Measurements from ENCODE around the gene FMNL2. TPM values are rescaled to one million over a fixed set of nuclear protein-coding genes. Genes with fewer than 3 reads are reported as not detected.

FMNL2 gene
- polyA plus RNA-seq, 3 donors: 0.28 to 3.2 (median 0.71) TPM

DNA sequence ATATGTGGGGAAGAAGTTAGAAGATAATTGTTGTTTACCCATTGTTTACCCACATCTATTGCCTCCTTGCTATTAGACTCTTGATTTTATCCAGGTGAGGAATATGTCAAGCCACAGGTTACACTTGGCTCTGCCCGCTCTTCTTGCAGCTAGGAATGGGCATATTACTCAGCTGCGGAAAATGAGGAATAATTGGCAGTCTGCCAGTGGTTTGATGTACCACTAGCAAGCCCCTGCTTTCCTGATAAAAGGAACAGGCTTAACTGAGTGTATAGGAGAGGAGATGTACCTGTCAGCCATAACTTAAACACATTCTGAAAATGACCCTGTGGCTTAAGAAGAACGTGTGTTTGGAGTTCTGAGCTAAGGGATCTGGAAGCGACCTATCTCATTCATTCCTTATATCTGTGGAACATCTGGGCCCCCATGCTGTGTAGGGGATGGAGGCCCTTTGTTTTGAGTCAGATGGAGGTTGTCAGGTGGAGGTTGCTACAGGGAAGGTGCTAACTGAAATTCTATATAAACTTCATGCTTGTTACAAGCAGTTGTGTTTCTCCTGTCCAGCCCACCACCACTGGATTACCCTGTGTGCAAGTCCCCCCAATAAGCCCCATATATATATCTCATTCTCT is 4.6 kb upstream of the FMNL2 start:
- H3K27me3 ChIP-seq (ENCODE audit: control insufficient read depth in 2 of 2, insufficient read depth in 2 of 2, low read length in 2 of 2): peaks cover 5 to 12% of the 10 kb centered on the region in 2 donors
- TF ChIP-seq, protein P1, sequence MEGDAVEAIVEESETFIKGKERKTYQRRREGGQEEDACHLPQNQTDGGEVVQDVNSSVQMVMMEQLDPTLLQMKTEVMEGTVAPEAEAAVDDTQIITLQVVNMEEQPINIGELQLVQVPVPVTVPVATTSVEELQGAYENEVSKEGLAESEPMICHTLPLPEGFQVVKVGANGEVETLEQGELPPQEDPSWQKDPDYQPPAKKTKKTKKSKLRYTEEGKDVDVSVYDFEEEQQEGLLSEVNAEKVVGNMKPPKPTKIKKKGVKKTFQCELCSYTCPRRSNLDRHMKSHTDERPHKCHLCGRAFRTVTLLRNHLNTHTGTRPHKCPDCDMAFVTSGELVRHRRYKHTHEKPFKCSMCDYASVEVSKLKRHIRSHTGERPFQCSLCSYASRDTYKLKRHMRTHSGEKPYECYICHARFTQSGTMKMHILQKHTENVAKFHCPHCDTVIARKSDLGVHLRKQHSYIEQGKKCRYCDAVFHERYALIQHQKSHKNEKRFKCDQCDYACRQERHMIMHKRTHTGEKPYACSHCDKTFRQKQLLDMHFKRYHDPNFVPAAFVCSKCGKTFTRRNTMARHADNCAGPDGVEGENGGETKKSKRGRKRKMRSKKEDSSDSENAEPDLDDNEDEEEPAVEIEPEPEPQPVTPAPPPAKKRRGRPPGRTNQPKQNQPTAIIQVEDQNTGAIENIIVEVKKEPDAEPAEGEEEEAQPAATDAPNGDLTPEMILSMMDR (IDR thresholded peaks at IDR 0.05): no peak
- H3K79me2 ChIP-seq (ENCODE audit: insufficient read depth, low read length): no peaks in the 10 kb centered on the region
- Mint-ChIP-seq H3K27me3 (ENCODE audit: low read depth in 3 of 3) (peaks cover 10 to 20% (median 10%) of the 10 kb centered on the region in 3 donors), H3K27ac (no peak overlapping the region), H3K4me3 (no peak overlapping the region), H3K4me1 (peaks cover 8% of the 10 kb centered on the region), H3K9me3 (peaks cover 0 to 2% (median 0%) of the 10 kb centered on the region in 7 donors), H3K36me3 (no peaks in the 10 kb centered on the region)
- no peak overlapping the region for H2AFZ ChIP-seq (ENCODE audit: insufficient read depth, low read depth, low read length, poor library complexity, severe bottlenecking)
- no peak overlapping the region for H3K4me3 ChIP-seq (replicated peaks in 1 of 3; ENCODE audit: low read depth in 2 of 3, low read length in 3 of 3)
- H3K27ac ChIP-seq (ENCODE audit: low read depth in 1 of 2, low read length in 2 of 2): no peak overlapping the region
- peaks cover 3 to 6% of the 10 kb centered on the region in 2 donors for H3K4me1 ChIP-seq (ENCODE audit: control insufficient read depth in 1 of 2, insufficient read depth in 2 of 2, low read length in 2 of 2)
- H3K4me2 ChIP-seq (replicated peaks; ENCODE audit: extremely low read depth, low read length, poor library complexity, severe bottlenecking): no peak overlapping the region
- no peak for DNase-seq
- WGBS (ENCODE audit: insufficient coverage): 93% methylated on average over 2 of the region's 4 CpGs
- no peaks in the 10 kb centered on the region for H3K9me3 ChIP-seq (replicated peaks in 1 of 2; ENCODE audit: control insufficient read depth in 1 of 2, insufficient read depth in 1 of 2, low read length in 2 of 2)
- no peak overlapping the region for H3K9ac ChIP-seq (ENCODE audit: insufficient read depth, low read length, poor library complexity, severe bottlenecking)
- intact Hi-C loops (cut with micrococcal nuclease): loop anchor here (10.0 kb wide), 2 partner anchors 304 to 996 kb away; no protein-coding TSS in a partner anchor
- H4K20me1 ChIP-seq (ENCODE audit: insufficient read depth, low read length): no peaks in the 10 kb centered on the region
- no peaks in the 10 kb centered on the region for H3K36me3 ChIP-seq (replicated peaks in 1 of 2; ENCODE audit: control insufficient read depth in 1 of 2, insufficient read depth in 2 of 2, low read length in 2 of 2)

DNA sequence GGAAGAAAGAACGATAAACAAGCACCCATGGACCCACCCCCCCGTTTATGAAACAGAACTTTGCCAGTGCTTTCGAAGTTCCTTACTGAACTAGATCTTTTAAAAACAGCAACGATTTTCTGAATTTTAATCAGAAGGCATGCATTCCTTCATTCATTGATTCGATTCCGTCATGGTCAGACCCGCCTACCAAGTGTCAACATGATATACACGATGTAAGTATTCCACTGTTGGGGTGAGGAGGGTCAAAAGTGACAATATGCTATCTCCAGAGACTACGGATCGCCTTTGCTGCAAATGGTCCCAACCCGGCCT is 316 bp upstream of the FMNL2 start:
- Histone ChIP-seq H3K4me3 (replicated peaks in 1 of 3; ENCODE audit: low read depth in 2 of 3, low read length in 3 of 3) (peak overlapping the region; percentile 53 to 88 (median 76)), H2AFZ (ENCODE audit: insufficient read depth, low read depth, low read length, poor library complexity, severe bottlenecking) (peak overlapping the region; percentile 88), H3K9ac (ENCODE audit: insufficient read depth, low read length, poor library complexity, severe bottlenecking) (peak overlapping the region; percentile 60), H3K4me1 (ENCODE audit: control insufficient read depth in 1 of 2, insufficient read depth in 2 of 2, low read length in 2 of 2) (peaks cover 13 to 21% of the 10 kb centered on the region in 2 donors), H3K36me3 (replicated peaks in 1 of 2; ENCODE audit: control insufficient read depth in 1 of 2, insufficient read depth in 2 of 2, low read length in 2 of 2) (no peaks in the 10 kb centered on the region), H3K27ac (ENCODE audit: low read depth in 1 of 2, low read length in 2 of 2) (no peak overlapping the region), H3K9me3 (replicated peaks in 1 of 2; ENCODE audit: control insufficient read depth in 1 of 2, insufficient read depth in 1 of 2, low read length in 2 of 2) (no peaks in the 10 kb centered on the region), H3K79me2 (ENCODE audit: insufficient read depth, low read length) (no peaks in the 10 kb centered on the region), H3K27me3 (ENCODE audit: control insufficient read depth in 2 of 2, insufficient read depth in 2 of 2, low read length in 2 of 2) (peaks cover 26 to 39% of the 10 kb centered on the region in 2 donors), H3K4me2 (replicated peaks; ENCODE audit: extremely low read depth, low read length, poor library complexity, severe bottlenecking) (peak overlapping the region; percentile 96), H4K20me1 (ENCODE audit: insufficient read depth, low read length) (no peaks in the 10 kb centered on the region)
- Mint-ChIP-seq H3K27ac (peak overlapping the region in 1 of 7 donors; percentile 46), H3K4me1 (peaks cover 26% of the 10 kb centered on the region), H3K9me3 (peaks cover 0 to 3% (median 0%) of the 10 kb centered on the region in 7 donors), H3K36me3 (peaks cover 3 to 6% of the 10 kb centered on the region in 2 donors), H3K27me3 (ENCODE audit: low read depth in 3 of 3) (peaks cover 33 to 47% (median 37%) of the 10 kb centered on the region in 3 donors), H3K4me3 (peak overlapping the region; percentile 86 to 93)
- intact Hi-C loops (cut with micrococcal nuclease): loop anchor here (10.0 kb wide), 2 partner anchors 300 to 1000 kb away; no protein-coding TSS in a partner anchor
- WGBS (ENCODE audit: insufficient coverage): 8% methylated on average over 5 of the region's 11 CpGs
- TF ChIP-seq, protein P1 (IDR thresholded peaks at IDR 0.05): no peak
- no peak for DNase-seq
